Nephron (organoid): ENCODE measurements around the gene PATL2.
"Not testable (repeated sequence)": the region's sequence is repeated elsewhere in the genome, so short reads cannot be mapped to it uniquely, and the experiment has no call there.

ENCODE experiments used
- H3K27ac Mint-ChIP-seq, 3 experiments: 2 replicates each; pipeline ENCODE4 v1.8.0; 2020; ENCODE audit warnings: mixed read lengths in 3 of 3, mild to moderate bottlenecking in 2 of 3, moderate library complexity in 1 of 3
- H3K27me3 Mint-ChIP-seq: 2 replicates; pipeline ENCODE4 v1.8.0; 2021; ENCODE audit warnings: low read depth, mild to moderate bottlenecking, moderate library complexity, mixed read lengths
- H3K36me3 Mint-ChIP-seq: 2 replicates; pipeline ENCODE4 v1.8.0; 2020; ENCODE audit warnings: low read depth, mixed read lengths
- H3K4me1 Mint-ChIP-seq: 2 replicates; pipeline ENCODE4 v1.8.0; 2020; ENCODE audit warnings: mixed read lengths
- H3K4me3 Mint-ChIP-seq, 3 experiments: 2 replicates each; pipeline ENCODE4 v1.8.0; 2020; ENCODE audit warnings: mild to moderate bottlenecking in 3 of 3, mixed read lengths in 3 of 3, moderate library complexity in 2 of 3
- H3K9me3 Mint-ChIP-seq: 2 replicates; pipeline ENCODE4 v1.8.0; 2020; ENCODE audit warnings: mixed read lengths
- CTCF ChIP-seq, 3 experiments: fragments of 200-600 bp; sonication (generic); IDR thresholded peaks; one replicate each; pipeline ENCODE4 v1.5.0; 2021; ENCODE audit warnings: antibody characterized with exemption in 3 of 3; ENCODE audit not compliant: unreplicated experiment in 3 of 3

Gene PATL2

GRCh38 chr15:44646460-44646859 lies 64.7 kb downstream of the PATL2 start:
- TF ChIP-seq CTCF (IDR thresholded peaks at IDR 0.05; ENCODE audit: unreplicated experiment in 3 of 3) = no peak
- no peak overlapping the region for H3K27ac Mint-ChIP-seq
- no peak overlapping the region for H3K4me3 Mint-ChIP-seq
- H3K4me1 Mint-ChIP-seq = no peaks in the 10 kb centered on the region
- peaks cover 12% of the 10 kb centered on the region for H3K9me3 Mint-ChIP-seq
- no peaks in the 10 kb centered on the region for H3K27me3 Mint-ChIP-seq
- H3K36me3 Mint-ChIP-seq = peaks cover 72% of the 10 kb centered on the region

GRCh38 chr15:44641651-44642050 lies 69.5 kb downstream of the PATL2 start:
- Mint-ChIP-seq H3K9me3 (peaks cover 16% of the 10 kb centered on the region), H3K27ac (no peak overlapping the region), H3K36me3 (peaks cover 74% of the 10 kb centered on the region), H3K4me3 (no peak overlapping the region), H3K4me1 (no peaks in the 10 kb centered on the region), H3K27me3 (no peaks in the 10 kb centered on the region)
- TF ChIP-seq CTCF (IDR thresholded peaks at IDR 0.05; ENCODE audit: unreplicated experiment in 3 of 3) = no peak

- Mint-ChIP-seq H3K27ac (no peak overlapping the region), H3K27me3 (no peaks in the 10 kb centered on the region), H3K4me1 (no peaks in the 10 kb centered on the region), H3K9me3 (peaks cover 3% of the 10 kb centered on the region), H3K36me3 (peaks cover 72% of the 10 kb centered on the region), H3K4me3 (no peak overlapping the region)
- no peak for TF ChIP-seq CTCF (IDR thresholded peaks at IDR 0.05; ENCODE audit: unreplicated experiment in 3 of 3)
Observed at GRCh38 chr15:44636976-44637375, 74.1 kb downstream of the PATL2 start.

GRCh38 chr15:44633603-44634002 lies 77.5 kb downstream of the PATL2 start:
- H3K27ac Mint-ChIP-seq = no peak overlapping the region
- H3K36me3 Mint-ChIP-seq = peaks cover 72% of the 10 kb centered on the region
- peaks cover 3% of the 10 kb centered on the region for H3K9me3 Mint-ChIP-seq
- no peak for TF ChIP-seq CTCF (IDR thresholded peaks at IDR 0.05; ENCODE audit: unreplicated experiment in 3 of 3)
- H3K4me1 Mint-ChIP-seq = no peaks in the 10 kb centered on the region
- H3K4me3 Mint-ChIP-seq = no peak overlapping the region
- no peaks in the 10 kb centered on the region for H3K27me3 Mint-ChIP-seq

GRCh38 chr15:44625286-44625685 lies 85.8 kb downstream of the PATL2 start:
- not testable (repeated sequence) for H3K27me3 Mint-ChIP-seq, H3K4me3 Mint-ChIP-seq, H3K27ac Mint-ChIP-seq, H3K4me1 Mint-ChIP-seq, H3K9me3 Mint-ChIP-seq
- H3K36me3 Mint-ChIP-seq = peaks cover 68% of the 10 kb centered on the region

GRCh38 chr15:44623178-44623577 lies 87.9 kb downstream of the PATL2 start:
- H3K27me3 Mint-ChIP-seq = no peaks in the 10 kb centered on the region
- H3K27ac Mint-ChIP-seq = no peak overlapping the region
- H3K4me1 Mint-ChIP-seq = no peaks in the 10 kb centered on the region
- no peak for TF ChIP-seq CTCF (IDR thresholded peaks at IDR 0.05; ENCODE audit: unreplicated experiment in 3 of 3)
- H3K9me3 Mint-ChIP-seq = no peaks in the 10 kb centered on the region
- no peak overlapping the region for H3K4me3 Mint-ChIP-seq
- peaks cover 63% of the 10 kb centered on the region for H3K36me3 Mint-ChIP-seq
